NT2/D1 (cell line): ENCODE results near the gene PPP1R7.

ENCODE experiments used
- SUZ12 ChIP-seq: IDR thresholded peaks from 2 replicates; pipeline ENCODE4 v1.6.1; 2011; ENCODE audit not compliant: insufficient read length, insufficient read depth; ENCODE audit errors: extremely low read depth
- YY1 ChIP-seq: IDR thresholded peaks from 2 replicates; pipeline ENCODE4 v1.6.1; 2011; ENCODE audit not compliant: insufficient read length, insufficient read depth

DNA sequence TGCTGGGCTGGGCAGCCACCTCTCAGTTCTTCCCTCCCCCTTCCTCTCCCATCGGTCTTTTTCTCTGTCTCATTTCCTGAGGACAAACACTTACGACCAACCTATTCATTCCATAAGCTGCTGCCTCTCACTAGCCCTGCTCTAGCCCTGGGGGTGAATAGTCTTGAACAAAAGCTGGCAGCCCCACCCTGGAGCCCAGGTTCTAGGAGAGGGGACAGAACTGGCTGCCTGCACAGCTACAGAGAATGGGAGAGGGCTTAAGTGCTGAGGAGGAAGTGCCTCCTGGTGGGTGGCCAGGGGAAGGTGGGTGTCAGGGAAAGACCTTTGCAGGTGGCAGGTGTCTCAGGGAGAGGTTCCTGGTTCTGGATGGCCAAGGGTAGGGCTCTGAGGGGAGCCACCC is 61.0 kb downstream of the PPP1R7 start:
- TF ChIP-seq YY1 = no peak
- TF ChIP-seq SUZ12 = no peak
